Trophoblast cell (in vitro differentiated cells and primary cell): Measurements from ENCODE around the gene KSR1.

ENCODE experiments used
- DNase-seq, 2 donors: peaks; one replicate each; pipeline ENCODE4 v3.0.0-alpha.2; 2016
- H2AFZ ChIP-seq: 2 replicates; pipeline ENCODE4 v1.6.1; 2013; ENCODE audit warnings: low read length, moderate library complexity, mild to moderate bottlenecking; ENCODE audit not compliant: insufficient read depth, poor library complexity
- H2AK5ac ChIP-seq: 2 replicates; pipeline ENCODE4 v1.6.1; 2013; ENCODE audit warnings: mild to moderate bottlenecking, low read length
- H2BK120ac ChIP-seq: 2 replicates; pipeline ENCODE4 v1.6.1; 2013; ENCODE audit warnings: low read length, mild to moderate bottlenecking, moderate library complexity; ENCODE audit not compliant: insufficient read depth, poor library complexity
- H2BK12ac ChIP-seq: 2 replicates; pipeline ENCODE4 v1.6.1; 2013; ENCODE audit warnings: mild to moderate bottlenecking, low read length, moderate library complexity
- H2BK5ac ChIP-seq: 2 replicates; pipeline ENCODE4 v1.6.1; 2013; ENCODE audit warnings: low read length, low read depth, moderate library complexity, mild to moderate bottlenecking; ENCODE audit not compliant: poor library complexity
- H3K14ac ChIP-seq: 2 replicates; pipeline ENCODE4 v1.6.1; 2013; ENCODE audit warnings: mild to moderate bottlenecking, low read length
- H3K18ac ChIP-seq: 2 replicates; pipeline ENCODE4 v1.6.1; 2013; ENCODE audit warnings: mild to moderate bottlenecking, low read length
- H3K23ac ChIP-seq: 2 replicates; pipeline ENCODE4 v1.6.1; 2013; ENCODE audit warnings: low read length
- H3K27ac ChIP-seq: 2 replicates; pipeline ENCODE4 v1.5.1; 2013; ENCODE audit warnings: low read depth, mild to moderate bottlenecking, inconsistent platforms, low read length, moderate library complexity
- H3K27me3 ChIP-seq: 2 replicates; pipeline ENCODE4 v1.6.1; 2013; ENCODE audit warnings: inconsistent platforms, mild to moderate bottlenecking, low read length, moderate library complexity; ENCODE audit not compliant: insufficient read depth
- H3K36me3 ChIP-seq, 2 experiments: 1 replicate in 1 of 2; 2 replicates in 1 of 2; pipeline ENCODE4 v1.6.1; 2013; ENCODE audit warnings: low read length in 2 of 2, mild to moderate bottlenecking in 2 of 2, moderate library complexity in 1 of 2; ENCODE audit not compliant: insufficient read depth in 2 of 2, control insufficient read depth in 1 of 2
- H3K4ac ChIP-seq: 2 replicates; pipeline ENCODE4 v1.6.1; 2013; ENCODE audit warnings: low read depth, mild to moderate bottlenecking, low read length, moderate library complexity
- H3K4me1 ChIP-seq, 2 experiments: 1 replicate in 1 of 2; 2 replicates in 1 of 2; pipeline ENCODE4 v1.6.1; 2013; ENCODE audit warnings: low read length in 2 of 2, mild to moderate bottlenecking in 2 of 2, moderate library complexity in 1 of 2; ENCODE audit not compliant: insufficient read depth in 2 of 2, control insufficient read depth in 1 of 2
- H3K4me2 ChIP-seq: 2 replicates; pipeline ENCODE4 v1.6.1; 2013; ENCODE audit warnings: inconsistent platforms, mild to moderate bottlenecking, low read length, moderate library complexity
- H3K4me3 ChIP-seq: 2 replicates; pipeline ENCODE4 v1.5.1; 2013; ENCODE audit warnings: mild to moderate bottlenecking, low read depth, low read length, inconsistent platforms
- H3K79me1 ChIP-seq: one replicate; pipeline ENCODE4 v1.6.1; 2013; ENCODE audit warnings: low read length
- H3K79me2 ChIP-seq: 2 replicates; pipeline ENCODE4 v1.6.1; 2013; ENCODE audit warnings: low read length, mild to moderate bottlenecking; ENCODE audit not compliant: control insufficient read depth, insufficient read depth, poor library complexity
- H3K9ac ChIP-seq: 2 replicates; pipeline ENCODE4 v1.6.1; 2013; ENCODE audit warnings: mild to moderate bottlenecking, low read length
- H3K9me3 ChIP-seq: 2 replicates; pipeline ENCODE4 v1.6.1; 2013; ENCODE audit warnings: low read depth, mild to moderate bottlenecking, control low read depth, inconsistent platforms, low read length; ENCODE audit not compliant: insufficient read depth
- H4K12ac ChIP-seq: 2 replicates; pipeline ENCODE4 v1.6.1; 2013; ENCODE audit warnings: low read depth, mild to moderate bottlenecking, low read length, moderate library complexity
- H4K8ac ChIP-seq: 2 replicates; pipeline ENCODE4 v1.6.1; 2013; ENCODE audit warnings: low read depth, mild to moderate bottlenecking, low read length, moderate library complexity
- H4K91ac ChIP-seq: one replicate; pipeline ENCODE4 v1.6.1; 2013; ENCODE audit warnings: low read depth, mild to moderate bottlenecking, low read length, moderate library complexity
- WGBS: extraction: QIAGEN DNeasy Blood & Tissue Kit; methylation state at CpG from one replicate; pipeline ENCODE4 v1.1.7; 2013; ENCODE audit warnings: missing lambda C conversion rate; ENCODE audit not compliant: insufficient read length, insufficient coverage; ENCODE audit errors: extremely low coverage; 5-methylcytosine and 5-hydroxymethylcytosine counted together

Gene KSR1

GRCh38 chr17:27494192-27495091 lies 38.2 kb downstream of the KSR1 start:
- no peak overlapping the region for H3K27ac ChIP-seq
- peak overlapping the region; percentile 60 for H2AK5ac ChIP-seq
- H3K4me2 ChIP-seq = no peak overlapping the region
- DNase-seq = peak; percentile 67 to 74
- peak overlapping the region; percentile 11 for H2BK5ac ChIP-seq
- peak overlapping the region; percentile 39 for H4K8ac ChIP-seq
- H3K14ac ChIP-seq = peak overlapping the region; percentile 11
- H3K4me1 ChIP-seq = peaks cover 18 to 20% of the 10 kb centered on the region in 2 experiments
- H3K36me3 ChIP-seq = no peaks in the 10 kb centered on the region
- H3K9me3 ChIP-seq = no peaks in the 10 kb centered on the region
- no peak overlapping the region for H3K9ac ChIP-seq
- H3K79me2 ChIP-seq = peaks cover 2% of the 10 kb centered on the region
- H3K27me3 ChIP-seq = no peaks in the 10 kb centered on the region
- peak overlapping the region; percentile 60 for H3K4ac ChIP-seq
- H3K18ac ChIP-seq = no peak overlapping the region
- no peak overlapping the region for H3K4me3 ChIP-seq
- peak overlapping the region; percentile 1 for H2BK12ac ChIP-seq
- no peak overlapping the region for H4K12ac ChIP-seq
- H4K91ac ChIP-seq = peak overlapping the region; percentile 20
- no CpG with 5 or more reads among the region's 19 CpGs for WGBS
- no peak overlapping the region for H3K23ac ChIP-seq
- H3K79me1 ChIP-seq = peaks cover 6% of the 10 kb centered on the region
- H2BK120ac ChIP-seq = peak overlapping the region; percentile 70
- no peak overlapping the region for H2AFZ ChIP-seq

- Histone ChIP-seq H2AK5ac (no peak overlapping the region), H2BK120ac (no peak overlapping the region), H4K91ac (no peak overlapping the region), H2AFZ (no peak overlapping the region), H3K4ac (no peak overlapping the region), H3K14ac (no peak overlapping the region), H3K79me2 (peaks cover 2% of the 10 kb centered on the region), H3K18ac (no peak overlapping the region), H3K27ac (no peak overlapping the region), H3K9me3 (no peaks in the 10 kb centered on the region), H3K4me1 (peaks cover 18 to 20% of the 10 kb centered on the region in 2 experiments), H4K12ac (no peak overlapping the region), H3K27me3 (no peaks in the 10 kb centered on the region), H3K36me3 (peaks cover 2 to 3% of the 10 kb centered on the region in 2 experiments), H3K4me2 (no peak overlapping the region), H4K8ac (no peak overlapping the region), H2BK5ac (no peak overlapping the region), H3K23ac (no peak overlapping the region), H3K4me3 (no peak overlapping the region), H3K79me1 (peaks cover 6% of the 10 kb centered on the region), H3K9ac (no peak overlapping the region), H2BK12ac (no peak overlapping the region)
- no peak for DNase-seq
- WGBS = no CpG with 5 or more reads among the region's 6 CpGs
Measured at GRCh38 chr17:27495460-27495859, 39.2 kb downstream of the KSR1 start.

- no peak overlapping the region for H2AK5ac ChIP-seq
- H3K23ac ChIP-seq = no peak overlapping the region
- peaks cover 2% of the 10 kb centered on the region for H3K79me2 ChIP-seq
- H3K4ac ChIP-seq = no peak overlapping the region
- H4K8ac ChIP-seq = no peak overlapping the region
- H3K18ac ChIP-seq = no peak overlapping the region
- H4K12ac ChIP-seq = no peak overlapping the region
- no peak overlapping the region for H2BK12ac ChIP-seq
- no peak overlapping the region for H3K27ac ChIP-seq
- no peaks in the 10 kb centered on the region for H3K27me3 ChIP-seq
- WGBS = no CpG with 5 or more reads among the region's 5 CpGs
- H3K9ac ChIP-seq = no peak overlapping the region
- DNase-seq = peak in 1 of 2 donors; percentile 38
- H2BK120ac ChIP-seq = no peak overlapping the region
- H3K36me3 ChIP-seq = peaks cover 2 to 4% of the 10 kb centered on the region in 2 experiments
- H2BK5ac ChIP-seq = no peak overlapping the region
- H4K91ac ChIP-seq = no peak overlapping the region
- H3K79me1 ChIP-seq = peaks cover 6% of the 10 kb centered on the region
- no peak overlapping the region for H3K4me2 ChIP-seq
- H2AFZ ChIP-seq = no peak overlapping the region
- H3K14ac ChIP-seq = no peak overlapping the region
- H3K4me3 ChIP-seq = no peak overlapping the region
- peaks cover 18 to 20% of the 10 kb centered on the region in 2 experiments for H3K4me1 ChIP-seq
- H3K9me3 ChIP-seq = no peaks in the 10 kb centered on the region
Measured at GRCh38 chr17:27496005-27496404, 39.8 kb downstream of the KSR1 start.

- no peak overlapping the region for H2BK120ac ChIP-seq
- no peaks in the 10 kb centered on the region for H3K9me3 ChIP-seq
- no peak overlapping the region for H3K4me3 ChIP-seq
- peaks cover 2% of the 10 kb centered on the region for H3K79me2 ChIP-seq
- H4K8ac ChIP-seq = no peak overlapping the region
- H3K9ac ChIP-seq = no peak overlapping the region
- H2BK12ac ChIP-seq = no peak overlapping the region
- H3K79me1 ChIP-seq = peaks cover 6% of the 10 kb centered on the region
- WGBS = no CpG with 5 or more reads among the region's 7 CpGs
- H3K27ac ChIP-seq = no peak overlapping the region
- H3K23ac ChIP-seq = no peak overlapping the region
- H3K4me2 ChIP-seq = no peak overlapping the region
- H2BK5ac ChIP-seq = no peak overlapping the region
- no peak for DNase-seq
- H4K91ac ChIP-seq = no peak overlapping the region
- H3K4me1 ChIP-seq = peaks cover 18 to 20% of the 10 kb centered on the region in 2 experiments
- H3K14ac ChIP-seq = peak overlapping the region; percentile 56
- no peaks in the 10 kb centered on the region for H3K27me3 ChIP-seq
- no peak overlapping the region for H2AK5ac ChIP-seq
- no peak overlapping the region for H4K12ac ChIP-seq
- no peak overlapping the region for H3K18ac ChIP-seq
- peaks cover 2 to 4% of the 10 kb centered on the region in 2 experiments for H3K36me3 ChIP-seq
- no peak overlapping the region for H2AFZ ChIP-seq
- no peak overlapping the region for H3K4ac ChIP-seq
Measured at GRCh38 chr17:27496437-27496943, 40.2 kb downstream of the KSR1 start.
